Pancreas (tissue), 10 donors: ENCODE results near the gene TMEM168. TPM values are rescaled to one million over a fixed set of nuclear protein-coding genes. Genes with fewer than 3 reads are reported as not detected.

Source experiments
- ATAC-seq, 4 donors: fragments of 200-7000 bp; cut with Tn5 transposase; one replicate each; pipeline versions ENCODE4 v1.8.0 to v1.9.1; 2020; ENCODE audit warnings: mild to moderate bottlenecking in 4 of 4, moderate library complexity in 4 of 4
- DNase-seq, 6 donors: peaks; one replicate each; pipeline ENCODE4 v3.0.0-alpha.2; 2020
- FAIRE-seq: peaks from 2 replicates; lab custom pipeline; 2012; peaks lifted over from hg19 to GRCh38; lab: Jason Lieb, UNC
- H3K27ac ChIP-seq, 4 donors: fragments of 200-600 bp; sonication (generic); 1 replicate in 3 of 4; 2 replicates in 1 of 4; pipeline versions ENCODE4 v1.5.0 to v1.8.0; 2020
- H3K27me3 ChIP-seq, 4 donors: fragments of 200-600 bp; one replicate each; pipeline ENCODE4 v1.8.0; 2021
- H3K36me3 ChIP-seq, 3 donors: fragments of 200-600 bp; sonication (generic) in 1 of 3; one replicate each; pipeline versions ENCODE4 v1.5.0 to v1.8.0; 2020 to 2021
- H3K4me1 ChIP-seq, 3 donors: fragments of 200-600 bp; one replicate each; pipeline ENCODE4 v1.8.0; 2021
- H3K4me3 ChIP-seq, 4 donors: fragments of 200-600 bp; sonication (generic) in 2 of 4; one replicate each; pipeline versions ENCODE4 v1.5.0 to v1.8.0; 2020 to 2021
- H3K9me3 ChIP-seq, 4 donors: fragments of 200-600 bp; one replicate each; pipeline ENCODE4 v1.8.0; 2021
- CTCF ChIP-seq, 4 donors: fragments of 200-600 bp; sonication (generic) in 3 of 4; IDR thresholded peaks; one replicate each; pipeline versions ENCODE4 v1.5.0 to v1.8.0; 2021; ENCODE audit warnings: antibody characterized with exemption in 4 of 4
- WGBS, 2 donors: extraction: QIAGEN DNeasy Blood & Tissue Kit; methylation state at CpG; one replicate each; pipeline ENCODE4 v1.1.7; 2013; 5-methylcytosine and 5-hydroxymethylcytosine counted together
- intact Hi-C, 3 donors: fragments of 100-400 bp; cut with DNase I; formaldehyde crosslinking; loops; one replicate each; pipeline versions ENCODE4 v1.11.1 to v1.14.2; 2022
- polyA plus RNA-seq, 2 donors: library from polyadenylated mRNA; stranded (reverse); fragments of 200-250 nt; gene quantifications; one replicate each; pipeline ENCODE4 v1.2.3, GENCODE V29; 2013
- total RNA-seq, 6 donors: library from RNA; stranded (reverse); fragmentation: NEBNext Ultra II Directional in 4 of 6; extraction: Animal tissue kit (Norgen Biotek cat#: 25700) in 4 of 6; gene quantifications; one replicate each; pipeline versions ENCODE4 v1.2.1 to v1.2.4, GENCODE V29; 2021 to 2023
- donor health status: healthy with polysubstance abuse.
- donor health status: DM: no; HTN: no; CAD: no; lungs with moderate emphysema.
- donor health status: DM: no; HTN: no; CAD: no.
- donor health status: control.
- donor health status: control.
- donor health status: Bipolar disorder and iron deficiency.
- donor health status: DM: yes; HTN: yes; CAD: no.
- donor health status: DM: no; HTN: no; CAD: no.
- donor health status: DM: no; HTN: no; CAD: no.
- donor health status: DM: yes; HTN: yes; CAD: no.

Gene TMEM168
- total and polyA plus RNA-seq, 8 donors: 2.2 to 10.3 (median 6.2) TPM

GRCh38 chr7:112782498-112782897, 7.7 kb downstream of the TMEM168 start:
- DNase-seq (no peak), FAIRE-seq (no peak), ATAC-seq (no peak)
- Histone ChIP-seq H3K4me3 (no peak overlapping the region), H3K27me3 (no peaks in the 10 kb centered on the region), H3K4me1 (no peaks in the 10 kb centered on the region), H3K27ac (no peak overlapping the region), H3K36me3 (no peaks in the 10 kb centered on the region), H3K9me3 (no peaks in the 10 kb centered on the region)
- intact Hi-C loops: no loop called here
- no peak for TF ChIP-seq CTCF (IDR thresholded peaks at IDR 0.05)

GRCh38 chr7:112781558-112781957, 8.6 kb downstream of the TMEM168 start:
- Histone ChIP-seq H3K9me3 (no peaks in the 10 kb centered on the region), H3K36me3 (no peaks in the 10 kb centered on the region), H3K27ac (no peak overlapping the region), H3K4me1 (no peaks in the 10 kb centered on the region), H3K27me3 (no peaks in the 10 kb centered on the region), H3K4me3 (no peak overlapping the region)
- WGBS, 2 donors: 92 to 93% methylated on average over 3 of the region's 3 CpGs
- FAIRE-seq: no peak
- no peak for ATAC-seq
- intact Hi-C loops: no loop called here
- TF ChIP-seq CTCF (IDR thresholded peaks at IDR 0.05): no peak
- DNase-seq: no peak

- no peak for FAIRE-seq
- no peak for TF ChIP-seq CTCF (IDR thresholded peaks at IDR 0.05)
Measured at GRCh38 chr7:112781110-112781509, 9.1 kb downstream of the TMEM168 start.

GRCh38 chr7:112779667-112780066, 10.5 kb downstream of the TMEM168 start:
- no peaks in the 10 kb centered on the region for H3K9me3 ChIP-seq
- FAIRE-seq (no peak), ATAC-seq (no peak), DNase-seq (no peak)
- intact Hi-C loops: no loop called here
- no peaks in the 10 kb centered on the region for H3K27me3 ChIP-seq
- H3K4me1 ChIP-seq: no peaks in the 10 kb centered on the region
- no peak overlapping the region for H3K27ac ChIP-seq
- H3K36me3 ChIP-seq: no peaks in the 10 kb centered on the region
- no peak for TF ChIP-seq CTCF (IDR thresholded peaks at IDR 0.05)
- WGBS, 2 donors: 66 to 92% methylated on average over 4 of the region's 4 CpGs
- H3K4me3 ChIP-seq: no peak overlapping the region

More at GRCh38 chr7:112781110-112781509, 9.1 kb downstream of the TMEM168 start:
- H3K4me3 ChIP-seq: no peak overlapping the region
- DNase-seq: no peak
- no peak overlapping the region for H3K27ac ChIP-seq
- H3K36me3 ChIP-seq: no peaks in the 10 kb centered on the region
- no peak for ATAC-seq
- no peaks in the 10 kb centered on the region for H3K9me3 ChIP-seq
- H3K27me3 ChIP-seq: no peaks in the 10 kb centered on the region
- intact Hi-C loops: no loop called here
- H3K4me1 ChIP-seq: no peaks in the 10 kb centered on the region

- ATAC-seq (no peak), DNase-seq (no peak), FAIRE-seq (no peak)
- no peaks in the 10 kb centered on the region for H3K4me1 ChIP-seq
- no peaks in the 10 kb centered on the region for H3K27me3 ChIP-seq
- H3K36me3 ChIP-seq: no peaks in the 10 kb centered on the region
- intact Hi-C loops: no loop called here
- H3K27ac ChIP-seq: no peak overlapping the region
- H3K9me3 ChIP-seq: no peaks in the 10 kb centered on the region
- no peak for TF ChIP-seq CTCF (IDR thresholded peaks at IDR 0.05)
- no peak overlapping the region for H3K4me3 ChIP-seq
Measured at GRCh38 chr7:112777406-112777805, 12.8 kb downstream of the TMEM168 start.
